LNCaP clone FGC (cell line): ENCODE measurements around the gene PAQR8.

Experiments used
- DNase-seq: peaks from one replicate; pipeline ENCODE4 v3.0.0-alpha.2; 2011; ENCODE audit warnings: low read depth
- H3K4me3 ChIP-seq: 2 replicates; pipeline ENCODE4 v1.5.1; 2011; ENCODE audit warnings: mild to moderate bottlenecking, low read depth, low read length, control low read depth
- TF ChIP-seq, protein P1 (sequence below): IDR thresholded peaks from 2 replicates; pipeline ENCODE4 v1.5.1; 2012; ENCODE audit warnings: mild to moderate bottlenecking; ENCODE audit not compliant: control insufficient read depth, insufficient read depth; ENCODE audit errors: extremely low read depth

PAQR8 gene

DNA sequence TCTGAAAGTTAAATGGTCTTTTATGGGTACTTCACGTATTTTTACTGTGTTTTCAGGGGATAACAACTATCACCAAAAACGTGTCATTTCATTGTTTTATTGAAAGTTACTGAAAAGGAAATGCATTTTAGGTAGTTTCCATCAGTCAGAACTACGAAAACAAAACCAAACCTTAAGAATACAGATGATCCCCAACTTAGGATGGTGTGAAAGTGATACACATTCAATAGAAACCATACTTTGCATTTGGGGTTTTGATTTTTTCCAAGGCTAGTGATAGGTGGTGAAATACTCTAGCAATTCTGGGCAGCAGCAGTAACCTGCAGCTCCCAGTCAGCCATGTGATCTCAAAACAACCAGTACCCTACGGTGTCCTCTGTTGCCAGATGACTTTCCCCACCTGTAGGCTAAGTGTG is 32.3 kb downstream of the PAQR8 start:
- TF ChIP-seq, protein P1, sequence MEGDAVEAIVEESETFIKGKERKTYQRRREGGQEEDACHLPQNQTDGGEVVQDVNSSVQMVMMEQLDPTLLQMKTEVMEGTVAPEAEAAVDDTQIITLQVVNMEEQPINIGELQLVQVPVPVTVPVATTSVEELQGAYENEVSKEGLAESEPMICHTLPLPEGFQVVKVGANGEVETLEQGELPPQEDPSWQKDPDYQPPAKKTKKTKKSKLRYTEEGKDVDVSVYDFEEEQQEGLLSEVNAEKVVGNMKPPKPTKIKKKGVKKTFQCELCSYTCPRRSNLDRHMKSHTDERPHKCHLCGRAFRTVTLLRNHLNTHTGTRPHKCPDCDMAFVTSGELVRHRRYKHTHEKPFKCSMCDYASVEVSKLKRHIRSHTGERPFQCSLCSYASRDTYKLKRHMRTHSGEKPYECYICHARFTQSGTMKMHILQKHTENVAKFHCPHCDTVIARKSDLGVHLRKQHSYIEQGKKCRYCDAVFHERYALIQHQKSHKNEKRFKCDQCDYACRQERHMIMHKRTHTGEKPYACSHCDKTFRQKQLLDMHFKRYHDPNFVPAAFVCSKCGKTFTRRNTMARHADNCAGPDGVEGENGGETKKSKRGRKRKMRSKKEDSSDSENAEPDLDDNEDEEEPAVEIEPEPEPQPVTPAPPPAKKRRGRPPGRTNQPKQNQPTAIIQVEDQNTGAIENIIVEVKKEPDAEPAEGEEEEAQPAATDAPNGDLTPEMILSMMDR: no peak
- DNase-seq: no peak
- H3K4me3 ChIP-seq: no peak overlapping the region

- DNase-seq: no peak
- TF ChIP-seq, protein P1: no peak
- no peak overlapping the region for H3K4me3 ChIP-seq
Observed at GRCh38 chr6:52395969-52396368, 34.0 kb downstream of the PAQR8 start.

- no peak for DNase-seq
- H3K4me3 ChIP-seq: no peak overlapping the region
- TF ChIP-seq, protein P1: peak; percentile 76
Observed at GRCh38 chr6:52399511-52400312, 37.8 kb downstream of the PAQR8 start.

DNA sequence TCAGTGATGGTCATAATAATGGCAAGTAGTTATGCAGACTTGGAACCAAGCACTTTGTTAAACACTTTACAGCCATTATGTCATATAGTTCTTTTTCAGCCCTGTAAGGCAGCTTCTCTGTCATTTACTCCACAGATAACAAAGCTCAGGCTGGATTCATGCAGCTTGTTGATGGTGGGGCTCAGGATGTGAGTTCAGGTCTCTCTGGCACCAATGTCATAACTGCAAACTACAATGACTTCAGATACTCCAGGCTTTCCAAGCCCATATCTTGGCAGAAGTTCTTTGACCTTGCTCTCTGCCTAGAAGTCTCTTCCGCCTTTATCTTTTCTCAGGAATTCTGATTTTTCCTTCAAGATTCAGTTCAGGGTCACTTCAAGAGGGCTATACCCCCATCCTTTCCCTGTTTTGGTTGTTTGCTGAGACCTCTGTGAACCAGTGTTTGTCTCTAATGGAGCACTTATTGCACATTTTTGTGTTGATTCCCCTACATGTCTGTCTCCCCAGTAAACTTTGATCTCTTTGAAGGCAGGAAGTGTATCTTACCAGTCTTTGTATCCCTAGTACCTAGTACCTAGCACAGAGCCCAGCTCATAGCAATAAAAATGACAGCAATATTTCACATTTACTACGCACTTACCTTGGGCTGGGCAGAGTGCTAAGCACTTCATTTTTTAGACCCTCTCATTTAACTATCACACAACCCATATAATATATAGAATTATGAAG is 38.5 kb downstream of the PAQR8 start:
- H3K4me3 ChIP-seq: no peak overlapping the region
- TF ChIP-seq, protein P1: no peak
- no peak for DNase-seq

DNA sequence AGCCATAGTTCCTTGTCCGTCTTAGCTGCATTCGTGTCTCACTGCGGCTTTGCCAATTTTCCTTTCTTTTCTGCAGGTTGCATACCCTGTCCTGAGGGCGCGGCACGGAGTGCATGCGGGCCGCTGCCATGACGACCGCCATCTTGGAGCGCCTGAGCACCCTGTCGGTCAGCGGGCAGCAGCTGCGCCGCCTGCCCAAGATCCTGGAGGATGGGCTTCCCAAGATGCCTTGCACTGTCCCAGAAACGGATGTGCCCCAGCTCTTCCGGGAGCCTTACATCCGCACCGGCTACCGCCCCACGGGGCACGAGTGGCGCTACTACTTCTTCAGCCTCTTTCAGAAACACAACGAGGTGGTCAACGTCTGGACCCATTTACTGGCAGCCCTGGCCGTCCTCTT is 41.1 kb downstream of the PAQR8 start:
- TF ChIP-seq, protein P1: no peak
- no peak for DNase-seq
- no peak overlapping the region for H3K4me3 ChIP-seq

GRCh38 chr6:52403627-52404026 is 41.7 kb downstream of the PAQR8 start:
- H3K4me3 ChIP-seq: no peak overlapping the region
- TF ChIP-seq, protein P1: no peak
- DNase-seq: peak; percentile 47
